ENCODE data around the gene ARHGAP32. TPM values are rescaled to one million over a fixed set of nuclear protein-coding genes. Genes with fewer than 3 reads are reported as not detected.

The ARHGAP32 gene
- total RNA-seq, 4 donors from 2014 or later: 10.0 to 53.7 (median 34.1) TPM

- no peaks in the 10 kb centered on the region for H3K36me3 ChIP-seq
- no peaks in the 10 kb centered on the region for H3K4me1 ChIP-seq
- TF ChIP-seq, protein P1, sequence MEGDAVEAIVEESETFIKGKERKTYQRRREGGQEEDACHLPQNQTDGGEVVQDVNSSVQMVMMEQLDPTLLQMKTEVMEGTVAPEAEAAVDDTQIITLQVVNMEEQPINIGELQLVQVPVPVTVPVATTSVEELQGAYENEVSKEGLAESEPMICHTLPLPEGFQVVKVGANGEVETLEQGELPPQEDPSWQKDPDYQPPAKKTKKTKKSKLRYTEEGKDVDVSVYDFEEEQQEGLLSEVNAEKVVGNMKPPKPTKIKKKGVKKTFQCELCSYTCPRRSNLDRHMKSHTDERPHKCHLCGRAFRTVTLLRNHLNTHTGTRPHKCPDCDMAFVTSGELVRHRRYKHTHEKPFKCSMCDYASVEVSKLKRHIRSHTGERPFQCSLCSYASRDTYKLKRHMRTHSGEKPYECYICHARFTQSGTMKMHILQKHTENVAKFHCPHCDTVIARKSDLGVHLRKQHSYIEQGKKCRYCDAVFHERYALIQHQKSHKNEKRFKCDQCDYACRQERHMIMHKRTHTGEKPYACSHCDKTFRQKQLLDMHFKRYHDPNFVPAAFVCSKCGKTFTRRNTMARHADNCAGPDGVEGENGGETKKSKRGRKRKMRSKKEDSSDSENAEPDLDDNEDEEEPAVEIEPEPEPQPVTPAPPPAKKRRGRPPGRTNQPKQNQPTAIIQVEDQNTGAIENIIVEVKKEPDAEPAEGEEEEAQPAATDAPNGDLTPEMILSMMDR (IDR thresholded peaks at IDR 0.05): no peak
- no peak for TF ChIP-seq POLR2A (IDR thresholded peaks at IDR 0.05)
- no peaks in the 10 kb centered on the region for H3K9me3 ChIP-seq
- H3K27me3 ChIP-seq: no peaks in the 10 kb centered on the region
- no peak for DNase-seq
- no peak overlapping the region for H3K4me3 ChIP-seq
- intact Hi-C loops (cut with DNase I; ENCODE audit: low total_unique reads): no loop called here
- no peak overlapping the region for H3K27ac ChIP-seq
These were observed 158.1 kb downstream of the ARHGAP32 start for GRCh38 chr11:129034001-129034400.

DNA sequence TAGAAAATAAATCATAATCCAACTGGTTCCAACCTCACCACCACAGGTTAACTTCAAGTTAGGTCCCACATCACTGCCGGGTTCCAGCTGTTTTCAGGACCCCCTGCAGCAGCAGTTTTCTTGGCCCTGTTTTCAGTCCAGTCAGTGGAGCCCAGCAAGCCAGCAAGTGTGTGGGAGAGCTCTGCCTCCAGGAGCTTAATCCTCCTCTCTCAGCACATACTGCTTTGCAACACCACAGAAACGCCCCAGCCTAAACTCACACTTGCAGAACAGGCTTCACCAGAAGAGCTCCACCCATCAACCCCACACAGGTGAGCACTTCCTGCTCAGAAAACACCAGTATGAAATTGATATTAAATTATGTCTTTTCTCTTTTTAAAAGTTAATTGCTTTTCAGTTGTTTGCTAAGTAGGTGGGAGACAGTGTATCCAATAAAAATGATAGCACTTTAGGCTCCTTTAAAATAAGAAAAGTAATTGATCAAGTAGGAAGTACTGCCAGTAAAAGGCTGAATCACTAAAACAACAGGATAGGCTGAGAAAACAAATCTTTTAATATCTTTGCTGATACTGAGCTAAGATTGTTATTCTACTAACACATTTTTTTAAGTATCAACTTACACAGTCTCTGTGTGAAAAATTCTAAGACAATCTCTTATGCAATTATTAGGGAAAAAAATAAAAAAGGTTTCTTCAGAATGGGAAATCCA, 168.0 kb downstream of the ARHGAP32 start:
- Histone ChIP-seq H3K27ac (no peak overlapping the region), H3K4me3 (no peak overlapping the region), H3K9me3 (no peaks in the 10 kb centered on the region), H3K36me3 (peaks cover 0 to 2% of the 10 kb centered on the region in 2 donors), H3K4me1 (peaks cover 0 to 7% of the 10 kb centered on the region in 2 donors), H3K27me3 (no peaks in the 10 kb centered on the region)
- intact Hi-C loops (cut with DNase I; ENCODE audit: low total_unique reads): no loop called here
- no peak for DNase-seq
- TF ChIP-seq POLR2A (IDR thresholded peaks at IDR 0.05): no peak
- TF ChIP-seq, protein P1 (IDR thresholded peaks at IDR 0.05): no peak

DNA sequence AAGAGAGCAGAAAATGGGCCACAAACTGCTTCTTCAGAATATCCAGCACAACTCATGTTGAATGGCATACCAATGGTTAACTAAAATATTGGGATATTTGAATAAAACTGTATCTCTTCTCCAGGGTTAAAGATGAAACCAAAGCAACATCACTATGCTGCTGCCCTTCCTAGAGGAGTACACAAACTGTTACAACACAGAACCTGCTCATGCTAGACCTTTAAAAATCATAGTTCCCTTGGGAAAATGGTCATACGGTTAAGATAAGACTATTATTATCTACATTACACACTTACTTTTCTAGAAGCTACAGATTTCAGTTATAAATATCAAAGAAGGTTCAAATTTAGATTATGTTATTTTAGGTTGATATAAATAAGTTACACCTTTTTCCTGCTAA, 170.8 kb downstream of the ARHGAP32 start:
- Histone ChIP-seq H3K27me3 (no peaks in the 10 kb centered on the region), H3K27ac (peak overlapping the region in 1 of 2 donors; percentile 16), H3K4me3 (no peak overlapping the region), H3K36me3 (peaks cover 0 to 2% of the 10 kb centered on the region in 2 donors), H3K4me1 (peaks cover 0 to 7% of the 10 kb centered on the region in 2 donors), H3K9me3 (no peaks in the 10 kb centered on the region)
- DNase-seq: no peak
- intact Hi-C loops (cut with DNase I; ENCODE audit: low total_unique reads): no loop called here
- no peak for TF ChIP-seq POLR2A (IDR thresholded peaks at IDR 0.05)
- TF ChIP-seq, protein P1 (IDR thresholded peaks at IDR 0.05): no peak

DNA sequence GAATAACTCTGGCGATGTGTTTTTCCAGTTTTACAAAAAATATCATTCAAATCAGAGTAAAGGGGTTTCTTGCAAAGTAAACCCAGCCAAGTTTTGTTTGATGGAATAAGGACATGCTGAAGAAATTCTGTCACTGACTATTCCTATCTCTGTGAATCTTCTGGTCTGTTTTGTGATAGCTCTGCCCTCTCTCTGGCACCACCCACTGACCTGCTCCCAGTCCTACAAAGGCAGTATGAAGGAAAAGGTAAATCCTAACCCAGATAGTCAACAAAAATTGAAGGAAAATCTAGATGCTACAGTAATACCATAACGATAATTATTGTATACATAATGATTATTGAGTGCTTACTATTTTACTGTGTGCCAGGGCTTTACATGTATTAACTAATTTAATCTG, 173.1 kb downstream of the ARHGAP32 start:
- intact Hi-C loops (cut with DNase I; ENCODE audit: low total_unique reads): no loop called here
- Histone ChIP-seq H3K27ac (no peak overlapping the region), H3K4me3 (no peak overlapping the region), H3K9me3 (no peaks in the 10 kb centered on the region), H3K4me1 (peaks cover 0 to 7% of the 10 kb centered on the region in 2 donors), H3K36me3 (peaks cover 0 to 2% of the 10 kb centered on the region in 2 donors), H3K27me3 (no peaks in the 10 kb centered on the region)
- DNase-seq: no peak
- TF ChIP-seq, protein P1 (IDR thresholded peaks at IDR 0.05): no peak
- TF ChIP-seq POLR2A (IDR thresholded peaks at IDR 0.05): no peak

- Histone ChIP-seq H3K4me3 (no peak overlapping the region), H3K27ac (no peak overlapping the region), H3K9me3 (no peaks in the 10 kb centered on the region), H3K36me3 (peaks cover 0 to 2% of the 10 kb centered on the region in 2 donors), H3K4me1 (peaks cover 0 to 7% of the 10 kb centered on the region in 2 donors), H3K27me3 (no peaks in the 10 kb centered on the region)
- DNase-seq: no peak
- no peak for TF ChIP-seq POLR2A (IDR thresholded peaks at IDR 0.05)
- TF ChIP-seq, protein P1 (IDR thresholded peaks at IDR 0.05): no peak
- intact Hi-C loops (cut with DNase I; ENCODE audit: low total_unique reads): no loop called here
These were observed 174.0 kb downstream of the ARHGAP32 start for GRCh38 chr11:129018126-129018525.
